GM23248 (cell line): ENCODE measurements around the gene TMEM151B. TPM values are rescaled to one million over a fixed set of nuclear protein-coding genes. Genes with fewer than 3 reads are reported as not detected.

ENCODE experiments used
- DNase-seq: peaks from one replicate; pipeline ENCODE4 v3.0.0-alpha.2; 2015
- H2AFZ ChIP-seq: fragments of 200-600 bp; sonication (generic); 2 replicates; pipeline ENCODE4 v1.6.1; 2016; ENCODE audit warnings: antibody characterized with exemption
- H3F3A ChIP-seq: fragments of 200-600 bp; sonication (generic); 2 replicates; pipeline ENCODE4 v1.6.1; 2016; ENCODE audit warnings: mild to moderate bottlenecking, antibody characterized with exemption, mixed run types; ENCODE audit not compliant: insufficient read depth
- H3K27ac ChIP-seq: fragments of 200-600 bp; sonication (generic); 2 replicates; pipeline ENCODE4 v1.5.1; 2016; ENCODE audit warnings: mild to moderate bottlenecking
- H3K27me3 ChIP-seq: fragments of 200-600 bp; sonication (generic); replicated peaks from 2 replicates; pipeline ENCODE4 v1.6.1; 2016; ENCODE audit warnings: mild to moderate bottlenecking; ENCODE audit not compliant: insufficient read depth
- H3K36me3 ChIP-seq: fragments of 200-600 bp; sonication (generic); 2 replicates; pipeline ENCODE4 v1.6.1; 2016; ENCODE audit warnings: low read depth, mild to moderate bottlenecking
- H3K4me1 ChIP-seq: fragments of 200-600 bp; sonication (generic); 2 replicates; pipeline ENCODE4 v1.6.1; 2016; ENCODE audit warnings: mild to moderate bottlenecking; ENCODE audit not compliant: insufficient read depth
- H3K4me2 ChIP-seq: fragments of 200-600 bp; sonication (generic); one replicate; pipeline ENCODE4 v1.6.1; 2016; ENCODE audit warnings: mild to moderate bottlenecking; ENCODE audit not compliant: unreplicated experiment
- H3K4me3 ChIP-seq: fragments of 200-600 bp; sonication (generic); 2 replicates; pipeline ENCODE4 v1.5.1; 2016; ENCODE audit warnings: mild to moderate bottlenecking
- H3K79me2 ChIP-seq: fragments of 200-600 bp; sonication (generic); 2 replicates; pipeline ENCODE4 v1.6.1; 2016; ENCODE audit warnings: mild to moderate bottlenecking; ENCODE audit not compliant: insufficient read depth
- H3K9ac ChIP-seq: fragments of 200-600 bp; sonication (generic); 2 replicates; pipeline ENCODE4 v1.6.1; 2016; ENCODE audit warnings: mild to moderate bottlenecking
- H3K9me2 ChIP-seq: fragments of 200-600 bp; sonication (generic); 2 replicates; pipeline ENCODE4 v1.6.1; 2016; ENCODE audit warnings: mixed run types, mild to moderate bottlenecking, moderate library complexity; ENCODE audit not compliant: insufficient read depth
- H3K9me3 ChIP-seq: fragments of 200-600 bp; sonication (generic); one replicate; pipeline ENCODE4 v1.6.1; 2017; ENCODE audit warnings: low read depth
- H4K20me1 ChIP-seq: fragments of 200-600 bp; sonication (generic); 2 replicates; pipeline ENCODE4 v1.6.0; 2016; ENCODE audit not compliant: insufficient read depth
- EZH2 ChIP-seq: fragments of 200-600 bp; sonication (generic); IDR thresholded peaks from 2 replicates; pipeline ENCODE4 v1.6.1; 2018; ENCODE audit warnings: antibody characterized with exemption, mild to moderate bottlenecking; ENCODE audit not compliant: insufficient read depth, poor library complexity, severe bottlenecking
- EZH2phosphoT487 ChIP-seq: fragments of 200-600 bp; sonication (generic); IDR thresholded peaks from 2 replicates; pipeline ENCODE4 v1.6.1; 2018; ENCODE audit warnings: antibody characterized with exemption, moderate library complexity, mild to moderate bottlenecking, low read depth; ENCODE audit not compliant: insufficient read depth
- WGBS, 2 experiments: methylation state at CpG; one replicate each; pipeline ENCODE4 v1.1.6; 2015 to 2017; ENCODE audit warnings: low lambda C conversion rate in 2 of 2, low coverage in 1 of 2; ENCODE audit errors: missing lambda C conversion rate in 2 of 2; 5-methylcytosine and 5-hydroxymethylcytosine counted together
- in situ Hi-C: fragments of 300-500 bp; cut with MboI; formaldehyde crosslinking; loops from 2 replicates; pipeline ENCODE4 v1.15.0; 2020
- polyA plus RNA-seq: library from polyadenylated mRNA; unstranded; fragments of >200 nt; fragmentation: Nextera tagmentation; extraction: Ambion mirVana; gene quantifications from 2 replicates; pipeline ENCODE4 v1.2.1, GENCODE V29; 2016
- total RNA-seq: library from RNA; depleted of rRNA; stranded (reverse); fragments of >200 nt; shearing (Covaris generic); gene quantifications from 2 replicates; pipeline ENCODE4 v1.2.3, GENCODE V29; 2014

TMEM151B gene
- total and polyA plus RNA-seq, 2 experiments from 2014 or later, result not detected

DNA sequence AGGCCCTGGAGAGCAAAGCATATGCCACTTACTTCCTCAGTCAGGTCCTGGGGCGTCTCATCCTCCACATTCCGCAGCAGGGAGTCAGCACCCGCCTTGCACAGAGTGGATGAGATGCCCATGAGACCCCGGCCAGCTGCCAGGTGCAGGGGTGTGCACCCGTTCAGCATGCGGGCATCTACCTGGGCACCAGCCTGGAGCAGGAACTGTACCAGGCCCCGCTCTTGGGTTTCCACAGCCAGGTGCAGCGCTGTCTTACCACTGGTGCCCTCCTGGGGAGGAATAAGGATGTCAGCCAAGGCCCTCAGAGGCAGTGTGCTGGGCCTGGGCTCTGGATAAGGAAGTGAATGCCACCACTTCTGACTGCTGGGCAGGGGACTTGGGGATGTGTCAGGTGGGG lies 10.2 kb upstream of the TMEM151B start:
- H4K20me1 ChIP-seq, result no peaks in the 10 kb centered on the region
- H2AFZ ChIP-seq, result no peak overlapping the region
- no peak overlapping the region for H3K4me2 ChIP-seq
- no peaks in the 10 kb centered on the region for H3K36me3 ChIP-seq
- peaks cover 22% of the 10 kb centered on the region for H3F3A ChIP-seq
- H3K4me1 ChIP-seq, result peaks cover 29% of the 10 kb centered on the region
- H3K27me3 ChIP-seq, result no peaks in the 10 kb centered on the region
- H3K9me2 ChIP-seq, result no peaks in the 10 kb centered on the region
- H3K27ac ChIP-seq, result no peak overlapping the region
- 99% methylated on average over 8 of the region's 8 CpGs for WGBS, 2 experiments
- H3K9ac ChIP-seq, result no peak overlapping the region
- DNase-seq, result no peak
- in situ Hi-C loops, result no loop called here
- no peaks in the 10 kb centered on the region for H3K9me3 ChIP-seq
- H3K79me2 ChIP-seq, result peaks cover 44% of the 10 kb centered on the region
- TF ChIP-seq EZH2, result no peak
- no peak for TF ChIP-seq EZH2phosphoT487
- no peak overlapping the region for H3K4me3 ChIP-seq

DNA sequence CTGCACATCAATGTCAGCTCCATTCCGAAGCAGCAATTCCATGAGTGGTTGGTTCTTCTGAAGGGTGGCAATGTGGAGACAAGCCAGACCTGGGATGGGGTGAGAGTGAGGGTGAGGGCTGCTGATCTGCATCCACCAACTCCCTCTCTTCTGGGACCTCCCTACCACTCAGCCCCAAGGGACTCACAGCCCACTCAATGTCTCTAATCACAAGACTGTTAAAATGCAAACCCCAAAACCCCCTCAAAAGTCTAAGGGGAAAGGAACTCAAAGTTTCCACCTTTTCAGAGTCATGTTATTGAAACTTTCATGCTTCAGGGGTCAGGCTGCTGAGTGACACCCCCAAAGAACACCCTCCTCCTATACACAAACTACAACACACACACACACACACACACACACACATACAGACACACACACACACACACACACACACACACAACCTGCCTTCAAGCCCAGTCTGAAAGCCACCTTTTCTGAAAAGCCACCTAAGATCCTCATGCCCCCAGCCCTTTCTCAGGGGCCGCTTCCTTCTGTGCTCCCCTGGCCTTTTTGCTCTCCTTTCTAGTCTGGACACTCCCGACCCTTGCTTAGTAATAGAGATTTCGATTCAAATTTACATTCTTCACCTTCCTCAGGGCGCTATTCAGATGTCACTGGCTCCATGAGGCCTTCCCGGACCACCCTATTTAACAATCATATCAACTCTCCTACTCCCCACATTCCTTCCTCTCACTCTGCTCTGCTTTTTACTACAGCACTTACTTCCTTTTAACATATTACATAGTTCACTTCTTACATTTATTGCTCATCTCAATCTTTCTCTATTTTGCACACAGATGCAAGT lies 9.6 kb upstream of the TMEM151B start:
- no peak overlapping the region for H3K9ac ChIP-seq
- H3F3A ChIP-seq, result peaks cover 15% of the 10 kb centered on the region
- no peak overlapping the region for H2AFZ ChIP-seq
- no peaks in the 10 kb centered on the region for H3K9me2 ChIP-seq
- H3K4me1 ChIP-seq, result peaks cover 29% of the 10 kb centered on the region
- H3K27ac ChIP-seq, result no peak overlapping the region
- no peak overlapping the region for H3K4me2 ChIP-seq
- no peak overlapping the region for H3K4me3 ChIP-seq
- TF ChIP-seq EZH2phosphoT487 (no peak), EZH2 (no peak)
- in situ Hi-C loops, result no loop called here
- H4K20me1 ChIP-seq, result no peaks in the 10 kb centered on the region
- H3K9me3 ChIP-seq, result no peaks in the 10 kb centered on the region
- WGBS, 2 experiments, result 91 to 94% methylated on average over 6 of the region's 6 CpGs
- no peak for DNase-seq
- peaks cover 38% of the 10 kb centered on the region for H3K79me2 ChIP-seq
- H3K36me3 ChIP-seq, result no peaks in the 10 kb centered on the region
- H3K27me3 ChIP-seq, result no peaks in the 10 kb centered on the region

DNA sequence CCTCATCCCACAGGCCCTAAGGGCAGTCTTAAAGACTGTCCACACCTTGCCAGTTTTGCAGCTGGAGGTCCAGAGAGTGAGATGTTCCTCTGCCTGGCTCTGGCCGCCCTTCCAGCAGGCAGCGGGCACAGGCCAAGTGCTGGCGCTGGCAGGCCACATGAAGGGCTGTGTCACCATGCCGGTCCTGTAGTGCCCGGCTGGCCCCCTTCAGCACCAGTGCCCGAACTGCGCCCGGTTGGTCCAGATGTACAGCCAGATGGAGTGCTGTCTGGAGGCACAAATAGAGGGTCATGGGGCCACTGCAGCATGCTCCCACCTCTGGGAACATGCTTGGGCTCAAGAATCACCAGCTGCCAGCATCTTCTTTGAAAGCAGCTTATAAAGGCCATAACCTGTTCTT lies 8.7 kb upstream of the TMEM151B start:
- DNase-seq, result no peak
- no peak for TF ChIP-seq EZH2
- no peak for TF ChIP-seq EZH2phosphoT487
- H3K36me3 ChIP-seq, result no peaks in the 10 kb centered on the region
- H3K9me3 ChIP-seq, result no peaks in the 10 kb centered on the region
- H3K27ac ChIP-seq, result no peak overlapping the region
- no peaks in the 10 kb centered on the region for H3K27me3 ChIP-seq
- no peak overlapping the region for H3K4me2 ChIP-seq
- peaks cover 29% of the 10 kb centered on the region for H3K79me2 ChIP-seq
- H3K9me2 ChIP-seq, result no peaks in the 10 kb centered on the region
- no peaks in the 10 kb centered on the region for H4K20me1 ChIP-seq
- H3K4me3 ChIP-seq, result no peak overlapping the region
- H2AFZ ChIP-seq, result no peak overlapping the region
- no peak overlapping the region for H3K9ac ChIP-seq
- 91 to 95% methylated on average over 8 of the region's 8 CpGs for WGBS, 2 experiments
- H3K4me1 ChIP-seq, result peaks cover 24% of the 10 kb centered on the region
- in situ Hi-C loops, result no loop called here
- peaks cover 10% of the 10 kb centered on the region for H3F3A ChIP-seq

DNA sequence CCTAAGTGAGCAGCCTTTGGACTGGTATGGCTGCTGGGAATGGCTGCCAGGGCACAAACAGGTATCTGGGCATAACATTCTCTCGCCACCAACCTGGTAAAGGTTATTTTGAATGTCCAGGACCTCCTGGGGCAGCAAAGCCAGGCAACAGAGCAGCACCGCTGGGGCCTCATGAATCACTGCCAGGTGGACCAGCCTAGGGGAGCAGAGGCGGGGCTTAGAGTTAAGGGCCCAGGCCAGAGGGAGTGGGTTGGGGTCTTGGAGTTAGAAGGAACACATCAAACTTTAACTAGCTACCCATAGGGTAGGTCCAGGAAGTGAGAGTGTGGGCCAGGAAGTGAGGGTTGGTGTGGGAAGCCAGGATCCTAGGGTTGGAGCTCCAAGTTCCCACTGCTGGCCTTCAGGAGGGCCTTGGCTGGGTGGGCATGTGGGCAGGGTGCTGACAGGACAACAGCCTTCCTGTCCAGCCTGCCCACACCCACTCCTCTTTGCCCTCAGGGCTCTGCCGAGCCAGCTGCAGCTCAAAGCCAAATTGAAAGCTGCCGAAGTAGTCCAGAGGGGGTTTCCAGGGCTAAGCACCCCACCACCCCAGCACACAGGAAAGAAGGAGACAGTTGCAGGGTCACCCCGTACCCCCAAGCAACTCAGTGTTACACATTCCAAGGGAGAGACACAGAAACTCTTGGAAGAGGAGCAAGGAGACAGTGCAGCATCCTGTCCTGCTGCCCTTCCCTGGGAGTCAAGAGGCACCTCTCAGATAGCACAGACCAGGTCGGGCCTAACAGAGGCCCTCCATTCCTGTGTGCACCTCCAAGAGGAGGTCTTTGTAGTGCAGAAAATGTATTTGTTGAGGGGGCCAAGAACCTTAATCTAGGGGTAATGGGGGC lies 7.5 kb upstream of the TMEM151B start:
- Histone ChIP-seq H2AFZ (no peak overlapping the region), H4K20me1 (no peaks in the 10 kb centered on the region), H3K4me2 (no peak overlapping the region), H3F3A (peaks cover 9% of the 10 kb centered on the region; the same call in 1 of the 2 replicates), H3K27ac (no peak overlapping the region), H3K9ac (no peak overlapping the region), H3K79me2 (peaks cover 23% of the 10 kb centered on the region), H3K4me3 (no peak overlapping the region), H3K9me3 (no peaks in the 10 kb centered on the region), H3K4me1 (peaks cover 23% of the 10 kb centered on the region), H3K27me3 (no peaks in the 10 kb centered on the region), H3K36me3 (no peaks in the 10 kb centered on the region), H3K9me2 (no peaks in the 10 kb centered on the region)
- in situ Hi-C loops, result no loop called here
- 84 to 85% methylated on average over 7 of the region's 7 CpGs for WGBS, 2 experiments
- TF ChIP-seq EZH2 (no peak), EZH2phosphoT487 (no peak)
- no peak for DNase-seq
